Jurkat, Clone E6-1 (cell line): ENCODE measurements around the gene BPI.
"Not testable (repeated sequence)": the region's sequence is repeated elsewhere in the genome, so short reads cannot be mapped to it uniquely, and the experiment has no call there.

Experiments used
- DNase-seq: peaks from one replicate; pipeline ENCODE4 v3.0.0-alpha.2; 2011; ENCODE audit warnings: low read depth, low spot score
- H3K4me3 ChIP-seq: 2 replicates; pipeline ENCODE4 v1.5.1; 2011; ENCODE audit warnings: mild to moderate bottlenecking, low read length, control low read depth, moderate library complexity

The BPI gene

DNA sequence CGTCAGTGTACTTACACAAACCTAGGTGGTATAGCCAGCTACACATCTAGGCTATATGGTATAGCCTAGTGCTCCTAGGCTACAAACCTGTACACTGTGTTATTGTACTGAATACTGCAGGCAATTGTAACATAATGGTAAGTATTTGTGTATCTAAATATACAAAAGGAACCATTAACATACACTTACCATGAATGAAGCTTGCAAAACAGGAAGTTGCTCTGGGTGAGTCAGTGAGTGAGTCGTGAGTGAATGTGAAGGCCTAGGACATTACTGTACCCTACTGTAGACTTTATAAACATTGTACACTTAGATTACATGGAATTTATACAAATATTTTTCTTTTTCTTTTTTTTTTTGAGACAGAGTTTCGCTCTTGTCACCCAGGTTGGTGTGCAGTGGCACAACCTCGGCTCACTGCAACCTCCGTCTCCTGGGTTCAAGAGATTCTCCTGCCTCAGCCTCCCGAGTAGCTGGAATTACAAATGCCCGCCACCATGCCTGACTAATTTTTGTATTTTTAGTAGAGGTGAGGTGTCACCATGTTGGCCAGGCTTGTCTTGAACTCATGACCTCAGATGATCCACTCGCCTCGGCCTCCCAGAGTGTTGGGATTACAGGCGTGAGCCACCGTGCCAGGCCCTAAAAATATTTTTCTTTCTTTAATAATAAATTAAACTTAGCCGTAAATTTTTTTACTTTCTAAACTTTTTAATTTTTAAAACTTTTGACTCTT lies 28.0 kb upstream of the BPI start:
- DNase-seq: no peak
- no peak overlapping the region for H3K4me3 ChIP-seq

DNA sequence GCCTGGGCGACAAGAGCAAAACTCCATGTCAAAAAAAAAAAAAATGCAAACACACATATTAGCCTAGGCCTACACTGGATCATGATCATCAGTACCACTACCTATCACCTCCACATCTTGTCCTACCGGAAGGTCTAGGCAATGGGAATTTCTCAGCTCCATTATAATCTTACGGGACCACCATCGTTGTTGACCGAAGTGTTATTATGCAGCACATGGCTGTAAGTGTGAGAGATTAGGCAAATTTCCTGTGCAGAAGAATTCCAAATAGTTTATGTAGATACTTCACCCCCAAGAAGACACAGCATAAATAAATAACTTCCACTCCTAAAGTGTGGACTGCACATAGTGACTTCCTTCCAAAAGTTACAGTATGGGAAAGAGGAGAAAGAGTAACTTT lies 26.7 kb upstream of the BPI start:
- DNase-seq: no peak
- H3K4me3 ChIP-seq: no peak overlapping the region

DNA sequence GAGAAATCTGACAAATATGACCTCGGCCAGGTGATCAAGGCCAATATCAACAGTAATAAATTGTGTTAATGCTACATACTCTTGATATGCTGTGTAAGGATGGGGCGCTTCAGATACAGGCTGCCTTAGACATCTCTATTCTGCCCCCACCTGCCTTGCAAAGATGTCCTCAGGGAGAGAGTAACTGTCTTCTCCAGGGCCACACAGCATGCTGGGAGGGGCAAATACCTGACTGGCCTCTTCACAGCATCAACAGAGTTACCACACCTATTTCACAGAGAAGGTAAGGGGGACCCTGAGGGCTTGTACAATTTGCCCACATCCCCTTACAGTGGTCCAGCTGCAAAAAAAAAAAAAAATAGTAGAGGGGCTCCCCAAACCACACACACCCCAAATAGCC lies 26.3 kb upstream of the BPI start:
- H3K4me3 ChIP-seq: no peak overlapping the region
- DNase-seq: no peak

DNA sequence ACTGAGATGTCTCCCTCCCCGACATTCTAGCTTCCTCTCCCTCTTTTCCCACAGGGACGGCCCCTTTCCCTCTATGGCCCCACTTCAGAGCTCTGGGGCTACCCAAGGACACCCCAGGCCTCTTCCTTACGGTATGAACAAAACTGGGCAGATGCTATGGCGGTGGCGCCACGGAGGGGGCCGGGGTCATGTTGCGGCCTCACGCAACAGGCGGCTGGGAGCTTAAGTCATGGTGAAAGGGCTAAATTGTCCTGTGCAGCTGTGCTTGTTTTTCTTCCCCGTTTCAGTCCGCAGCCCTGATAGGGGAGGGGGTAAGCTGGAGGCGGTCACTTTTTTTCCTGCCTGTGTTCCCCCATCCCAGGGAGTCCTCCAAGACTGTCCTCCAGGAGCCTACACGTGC lies 25.8 kb upstream of the BPI start:
- H3K4me3 ChIP-seq: no peak overlapping the region
- DNase-seq: no peak

DNA sequence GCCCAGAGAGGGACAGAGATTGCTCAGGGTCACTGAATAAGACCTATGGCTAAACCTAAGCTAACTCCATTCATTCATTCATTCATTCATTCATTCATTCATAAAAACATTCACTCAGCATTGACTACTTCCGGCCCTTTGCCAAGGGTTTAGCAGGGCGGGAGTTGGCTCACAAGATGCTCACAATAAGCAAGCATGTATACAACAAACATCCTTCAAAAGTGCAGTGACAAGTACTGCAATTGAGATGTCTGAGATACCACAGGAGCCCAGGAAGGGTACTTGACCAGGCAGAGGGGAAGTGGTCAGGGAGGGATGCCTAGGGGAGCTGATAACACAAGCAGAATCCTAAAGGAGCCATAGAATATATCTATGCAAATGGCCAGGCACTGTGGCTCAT lies 25.2 kb upstream of the BPI start:
- DNase-seq: no peak
- no peak overlapping the region for H3K4me3 ChIP-seq

DNA sequence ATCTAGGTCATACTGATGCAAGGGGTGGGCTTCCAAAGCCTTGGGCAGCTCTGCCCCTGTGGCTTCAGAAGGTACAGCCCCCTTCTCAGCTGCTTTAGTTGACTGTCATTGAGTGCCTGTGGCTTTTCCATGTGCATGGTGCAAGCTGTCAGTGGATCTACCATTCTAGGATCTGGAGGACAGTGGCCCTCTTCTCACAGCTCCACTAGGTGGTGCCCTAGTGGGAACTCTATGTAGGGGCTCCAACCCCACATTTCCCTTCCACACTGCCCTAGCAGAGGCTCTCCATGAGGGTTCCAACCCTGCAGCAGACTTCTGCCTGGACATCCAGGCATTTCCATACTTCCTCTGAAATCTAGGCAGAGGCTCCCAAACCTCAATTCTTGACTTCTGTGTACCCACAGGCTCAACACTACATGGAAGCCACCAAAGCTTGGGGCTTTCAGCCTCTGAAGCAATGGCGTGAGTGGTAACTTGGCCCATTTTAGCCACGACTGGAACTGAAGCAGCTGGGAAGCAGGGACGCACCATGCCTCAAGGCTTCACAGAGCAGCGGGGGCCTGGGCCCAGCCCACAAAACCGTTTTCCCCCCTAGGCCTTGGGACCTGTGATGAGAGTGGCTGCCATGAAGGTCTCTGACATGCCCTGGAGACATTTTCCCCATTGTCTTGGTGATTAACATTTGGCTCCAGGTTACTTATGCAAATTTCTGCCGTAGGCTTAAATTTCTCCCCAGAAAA lies 22.6 kb upstream of the BPI start:
- not testable (repeated sequence) for DNase-seq, H3K4me3 ChIP-seq

DNA sequence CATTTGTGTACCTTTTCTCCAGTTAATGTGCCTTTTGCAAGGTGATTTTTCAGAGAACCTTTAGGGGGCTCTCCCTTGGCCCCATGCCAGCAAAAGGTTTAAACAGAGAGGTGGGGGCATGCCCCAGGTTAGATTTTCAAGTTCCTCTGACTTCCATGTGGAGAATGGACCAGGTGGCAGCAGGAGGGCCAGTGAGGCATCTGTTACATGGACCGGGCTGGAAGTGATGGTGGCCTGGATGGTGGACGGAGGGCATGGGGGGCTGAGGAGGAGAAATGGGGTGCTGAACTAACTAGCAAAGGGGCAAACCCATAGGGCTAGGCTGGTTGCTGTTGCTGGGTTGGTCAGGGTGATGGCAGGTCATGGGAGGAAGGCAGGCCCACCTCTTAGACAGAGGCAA lies 20.7 kb upstream of the BPI start:
- no peak for DNase-seq
- no peak overlapping the region for H3K4me3 ChIP-seq

DNA sequence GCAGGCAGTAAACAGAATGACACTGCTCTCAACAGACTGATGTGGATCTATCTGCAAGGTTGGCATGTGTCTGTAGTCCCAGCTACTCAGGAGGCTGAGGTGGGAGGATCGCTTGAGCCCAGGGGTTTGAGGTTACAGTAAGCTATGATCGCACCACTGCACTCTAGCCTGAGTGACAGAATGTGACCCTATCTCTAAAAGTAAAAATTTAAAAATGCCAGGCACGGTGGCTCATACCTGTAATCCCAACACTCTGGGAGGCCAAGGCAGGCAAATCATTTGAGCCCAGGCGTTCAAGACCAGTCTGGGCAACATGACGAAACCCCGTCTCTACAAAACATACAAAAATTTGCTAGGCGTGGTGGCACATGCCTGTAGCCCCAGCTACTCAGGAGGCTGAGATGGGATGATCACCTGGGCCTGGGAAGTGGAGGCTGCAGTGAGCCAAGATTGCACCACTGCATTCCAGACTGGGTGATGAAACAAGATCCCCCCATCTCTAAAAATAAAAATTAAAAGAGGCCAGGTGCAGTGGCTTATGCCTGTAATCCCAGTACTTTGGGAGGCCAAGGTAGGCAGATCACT lies 19.8 kb upstream of the BPI start:
- DNase-seq, H3K4me3 ChIP-seq: not testable (repeated sequence)

DNA sequence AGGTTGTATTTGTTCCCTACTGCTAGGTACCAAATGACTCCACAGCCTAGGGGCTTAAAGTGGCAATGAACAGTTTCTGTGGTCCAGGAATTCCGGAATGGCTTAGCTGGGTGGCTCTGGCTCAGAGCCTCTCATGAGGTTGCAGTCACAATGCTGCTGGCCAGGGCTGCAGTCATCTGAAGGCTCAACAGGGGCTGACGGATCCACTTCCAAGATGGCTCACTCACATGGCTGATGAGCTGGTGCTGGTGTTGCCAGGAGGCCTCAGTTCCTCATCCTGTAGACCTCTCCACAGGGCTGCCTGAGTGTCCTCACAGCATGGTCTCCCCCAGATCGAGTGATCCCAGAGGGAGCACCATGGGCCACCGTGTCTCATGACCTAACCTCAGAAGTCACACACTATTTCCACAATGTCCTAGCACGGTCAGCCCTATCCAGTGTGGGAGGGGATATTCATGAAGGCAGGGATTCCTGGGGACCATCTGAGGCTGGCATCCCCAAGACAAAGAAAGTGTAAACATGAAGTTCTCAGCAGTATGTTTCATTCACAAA lies 19.0 kb upstream of the BPI start:
- no peak overlapping the region for H3K4me3 ChIP-seq

DNA sequence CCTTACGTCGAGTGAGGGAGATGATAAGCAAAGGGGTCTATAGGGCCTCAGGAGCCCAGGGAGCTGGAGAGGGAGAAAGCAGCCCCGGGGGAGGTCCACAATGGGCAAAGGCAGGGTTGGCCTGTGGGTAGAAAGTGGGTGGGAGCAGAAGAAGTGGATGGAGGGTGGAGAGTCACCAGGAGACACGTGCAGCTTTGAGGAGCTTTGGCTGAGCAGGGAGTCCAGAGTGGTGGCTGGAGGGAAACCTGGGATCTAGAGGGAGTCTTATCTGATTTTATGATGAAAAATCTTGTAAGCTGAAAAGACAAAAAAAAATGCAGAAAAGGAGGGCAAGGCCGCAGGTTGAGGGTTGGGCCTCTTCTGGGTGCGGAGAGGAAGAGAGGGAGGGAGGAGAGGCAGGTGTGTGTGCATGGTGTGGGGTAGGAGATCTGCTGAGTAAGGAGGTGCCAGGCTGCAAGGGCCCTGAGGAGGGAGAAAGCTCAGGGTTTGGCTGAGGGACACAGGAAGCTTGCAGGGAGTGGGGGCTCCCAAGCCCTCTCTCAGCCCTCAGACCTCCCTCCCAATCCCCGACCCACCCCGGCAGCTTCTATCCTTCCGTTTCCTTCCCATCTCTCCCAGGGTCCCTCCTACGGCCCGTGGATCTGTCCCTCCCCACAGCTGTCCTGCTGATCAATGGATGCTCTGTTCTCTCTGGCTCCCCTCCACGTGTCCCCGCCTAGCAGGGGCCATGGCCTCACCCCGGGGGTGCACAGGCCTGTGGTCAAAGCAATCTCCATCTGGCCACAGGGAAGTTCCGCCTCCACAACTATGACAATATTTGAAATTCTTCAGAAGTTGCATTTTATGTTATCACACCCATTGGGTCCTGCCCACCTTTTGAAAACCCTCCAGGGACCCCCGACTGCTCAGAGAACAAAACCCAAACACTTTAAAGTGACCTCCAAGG lies 17.1 kb upstream of the BPI start:
- no peak for DNase-seq
- no peak overlapping the region for H3K4me3 ChIP-seq

More for the DNA sequence above, 19.0 kb upstream of the BPI start:
- DNase-seq: no peak

DNA sequence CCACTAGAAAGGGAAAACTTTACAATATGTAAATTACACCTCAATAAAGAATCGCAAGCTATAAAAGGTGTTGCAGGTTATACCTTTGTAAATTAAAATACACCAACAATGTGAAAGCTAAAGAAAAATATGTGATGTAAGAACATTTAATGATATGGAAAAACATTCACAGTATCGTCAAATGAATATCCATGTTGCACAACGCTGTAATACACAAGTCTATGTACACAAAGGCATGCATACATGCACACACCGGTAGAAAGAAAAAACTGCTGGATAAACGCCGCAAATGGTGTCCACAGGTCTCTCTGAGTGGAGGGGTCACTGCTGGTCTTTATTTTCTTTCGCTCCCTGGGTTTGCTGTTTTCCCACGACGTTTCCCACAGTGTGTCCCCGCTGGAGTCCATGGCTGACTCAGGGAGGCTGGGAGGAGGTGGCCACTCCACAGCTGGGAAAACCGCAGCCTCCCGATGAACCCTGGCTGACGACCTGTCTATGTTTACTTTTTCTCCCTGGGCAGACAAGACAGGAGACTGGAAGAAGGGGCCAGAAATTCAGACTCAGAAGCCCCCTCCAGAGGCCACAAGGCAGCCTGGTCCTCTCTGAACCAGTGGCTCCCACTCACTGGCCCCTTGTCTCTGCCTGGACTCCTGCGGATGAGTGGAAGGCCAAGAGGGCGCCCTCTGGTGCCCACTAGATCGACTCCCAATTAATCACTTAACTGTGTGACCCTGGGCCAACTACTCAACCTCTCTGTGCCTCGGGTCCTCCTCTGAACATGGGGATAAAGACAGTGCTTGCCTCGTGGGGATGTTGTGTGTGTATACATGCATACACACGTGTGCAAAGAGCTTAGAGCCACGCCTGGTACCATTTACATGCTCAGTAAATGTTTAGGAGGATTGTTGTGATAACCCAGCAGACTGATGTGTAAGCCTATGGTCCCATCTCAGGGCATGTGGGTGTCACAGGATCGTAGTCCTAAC lies 12.8 kb upstream of the BPI start:
- no peak for DNase-seq
- H3K4me3 ChIP-seq: no peak overlapping the region

DNA sequence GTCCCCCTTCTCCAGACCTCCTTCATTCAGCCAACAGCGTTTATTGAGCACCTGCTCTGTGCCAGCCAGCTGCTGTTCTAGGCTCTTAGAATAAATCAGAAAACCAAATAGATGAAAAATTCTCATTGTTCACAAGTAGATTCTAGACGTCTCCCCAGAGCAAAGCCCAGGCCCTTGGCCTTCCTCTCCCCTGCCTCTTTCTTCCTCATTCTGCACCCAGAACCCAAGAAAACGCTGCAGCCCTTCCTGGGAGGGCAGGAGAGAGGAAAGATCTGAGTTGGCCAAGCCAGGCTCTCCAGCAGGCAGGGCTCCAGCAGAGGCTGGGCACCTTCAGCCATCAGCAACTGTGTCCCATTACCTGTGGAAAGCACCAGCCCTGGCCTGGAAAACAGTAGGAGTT lies 12.0 kb upstream of the BPI start:
- no peak for DNase-seq
- H3K4me3 ChIP-seq: no peak overlapping the region

DNA sequence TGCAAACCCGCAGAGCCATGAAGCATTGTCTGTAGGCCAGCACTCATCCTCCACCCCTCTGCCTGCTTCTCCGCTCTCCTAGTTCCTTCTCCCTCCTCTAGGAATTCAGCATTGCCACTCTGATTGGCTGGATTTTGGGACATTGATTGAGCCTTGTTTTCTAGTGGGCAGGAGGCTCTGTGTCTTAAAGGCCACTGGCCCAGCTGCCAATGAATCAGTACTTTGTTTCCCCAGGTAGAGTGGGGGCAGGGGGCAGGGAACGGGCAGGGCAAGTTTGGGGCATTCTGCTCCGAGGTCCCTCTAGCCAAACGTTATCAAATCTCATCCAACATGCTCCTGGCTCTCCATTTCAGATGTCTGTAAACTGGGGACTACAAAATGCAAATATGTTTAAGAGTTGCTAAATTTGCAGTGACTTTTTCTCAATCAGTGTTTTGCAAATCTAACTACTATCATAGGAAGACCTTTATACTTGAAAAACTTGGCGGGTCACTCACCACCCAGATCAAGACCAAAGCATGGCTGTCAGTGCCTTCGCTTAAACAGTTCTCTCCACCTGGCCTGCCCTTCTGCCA lies 10.4 kb upstream of the BPI start:
- H3K4me3 ChIP-seq: no peak overlapping the region
- no peak for DNase-seq

DNA sequence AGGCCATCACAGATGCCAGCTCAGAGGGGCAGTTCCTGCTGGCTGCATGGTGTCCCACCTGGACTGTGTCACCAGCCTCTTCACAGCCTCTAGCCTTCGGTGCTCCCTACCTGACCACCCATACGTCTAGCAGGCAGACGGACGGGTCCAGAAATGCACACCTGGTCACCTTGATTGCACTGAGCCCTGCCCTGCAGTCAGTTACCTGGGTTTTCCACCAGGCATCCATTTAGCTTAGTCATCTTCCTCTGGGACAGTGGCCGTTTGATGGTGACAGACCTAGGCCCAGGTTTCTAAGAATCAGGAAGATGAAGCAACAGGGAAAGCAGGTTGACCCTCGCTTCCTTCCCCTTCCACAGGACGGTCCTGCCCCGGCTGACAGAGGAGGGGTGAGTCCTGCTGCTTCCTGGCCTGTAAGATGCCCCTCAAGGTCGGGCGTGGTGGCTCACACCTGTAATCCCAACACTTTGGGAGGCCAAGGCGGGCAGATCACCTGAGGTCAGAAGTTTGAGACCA lies 9.8 kb upstream of the BPI start:
- no peak overlapping the region for H3K4me3 ChIP-seq
- no peak for DNase-seq

DNA sequence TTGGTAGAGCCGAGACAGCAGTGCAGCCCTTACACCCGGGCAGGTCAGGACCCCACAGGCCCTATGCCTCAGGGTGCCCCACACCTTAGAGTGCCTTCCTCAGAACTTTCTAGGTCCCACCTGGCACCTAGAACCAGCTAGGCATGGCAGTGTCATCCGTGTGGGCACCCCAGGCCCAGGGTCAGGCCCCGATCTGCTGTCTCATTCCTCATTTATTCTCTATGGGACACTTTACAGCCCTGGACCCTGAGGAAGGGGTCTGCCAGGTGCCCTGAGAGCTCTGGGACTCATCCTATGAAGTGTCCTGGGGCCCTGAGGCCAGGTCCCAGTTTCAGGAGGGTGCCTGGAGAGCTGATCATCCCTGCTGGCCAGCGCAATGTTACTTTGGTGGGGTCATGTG lies 8.1 kb upstream of the BPI start:
- H3K4me3 ChIP-seq: no peak overlapping the region
- no peak for DNase-seq

DNA sequence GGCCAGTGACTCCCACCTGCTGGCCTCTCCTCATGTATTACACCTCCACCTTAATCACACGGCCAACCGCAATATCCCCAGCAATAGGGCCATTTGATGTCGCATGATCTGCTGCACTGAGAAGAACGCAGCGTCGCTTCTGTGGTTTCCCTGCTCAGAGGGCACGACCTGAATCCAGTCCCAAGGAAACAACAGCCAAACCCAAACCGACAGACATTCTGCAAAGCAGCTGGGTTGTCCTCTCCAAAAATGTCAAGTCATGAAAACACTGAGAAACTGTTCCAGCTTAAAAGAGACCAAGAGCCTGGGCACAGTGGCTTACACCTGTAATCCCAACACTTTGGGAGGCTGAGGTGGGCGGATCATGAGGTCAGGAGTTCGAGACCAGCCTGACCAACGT lies 7.5 kb upstream of the BPI start:
- no peak for DNase-seq
- H3K4me3 ChIP-seq: no peak overlapping the region

DNA sequence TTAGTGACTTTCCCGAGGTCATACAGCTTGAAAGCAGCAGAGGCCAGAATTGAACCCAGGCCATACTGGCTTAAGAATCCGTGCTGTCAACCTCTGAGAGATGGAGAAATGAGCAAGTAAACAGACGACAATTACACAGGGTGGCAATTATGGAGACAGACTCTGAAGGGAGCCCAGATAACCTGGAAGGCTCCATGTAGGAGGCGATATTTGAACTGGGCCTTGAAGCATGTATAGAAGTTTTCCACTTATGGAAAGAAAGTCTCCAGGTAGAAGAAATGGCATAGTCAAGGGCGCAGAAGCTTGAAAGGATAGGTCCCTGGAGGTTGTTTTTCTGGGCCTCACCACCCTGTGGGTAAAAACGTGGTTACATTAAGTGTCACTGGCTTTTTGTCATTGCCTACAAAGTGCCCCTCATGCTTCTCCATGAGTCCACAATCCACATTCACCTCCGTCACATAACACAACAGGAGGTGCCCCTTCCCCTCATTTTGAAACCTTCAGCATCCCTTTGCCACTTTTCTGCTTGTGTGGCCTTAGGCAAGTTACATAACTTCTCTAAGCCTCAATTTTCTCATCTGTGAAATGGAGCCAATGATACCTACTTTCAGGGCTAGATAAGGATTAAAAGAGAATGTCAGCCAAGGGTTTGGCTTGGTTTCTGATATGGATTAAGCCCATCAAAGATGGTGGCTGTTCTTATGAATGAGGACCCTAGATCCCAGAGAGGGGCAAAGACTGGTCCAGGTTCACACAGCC lies 5.9 kb upstream of the BPI start:
- no peak overlapping the region for H3K4me3 ChIP-seq
- DNase-seq: no peak
